ENCODE data around the gene MASP2.

- TF ChIP-seq CTCF (IDR thresholded peaks at IDR 0.05) (no peak), POLR2A (IDR thresholded peaks at IDR 0.05) (no peak)
Measured at GRCh38 chr1:11054666-11055065, 7.6 kb upstream of the MASP2 start.

Measured in esophagus squamous epithelium (tissue), 4 donors.